ENCODE results near the gene FAM222A. TPM values are rescaled to one million over a fixed set of nuclear protein-coding genes. Genes with fewer than 3 reads are reported as not detected.

Gene FAM222A
- total RNA-seq, 2 experiments from 2014 or later = 0.39 to 0.53 TPM

- intact Hi-C loops (cut with DNase I, micrococcal nuclease) = loop anchor here (1.0 to 10.0 kb wide), 7 partner anchors 118 to 1203 kb away; partner anchors contain the start of genes ANAPC7 (in 1 of the 2), MMAB (in 1 of the 2), MVK (in 1 of the 2) and SSH1 (in 1 of the 2)
- peaks cover 27% of the 10 kb centered on the region for H3K27me3 Mint-ChIP-seq
Observed at GRCh38 chr12:109714913-109715244, 1.3 kb downstream of the FAM222A start.

GRCh38 chr12:109715310-109716091, 1.9 kb downstream of the FAM222A start:
- Mint-ChIP-seq H3K4me1 (peaks cover 4% of the 10 kb centered on the region), H3K27ac (no peak overlapping the region), H3K4me3 (no peak overlapping the region), H3K27me3 (peaks cover 25% of the 10 kb centered on the region), H3K9me3 (ENCODE audit: low read depth) (no peaks in the 10 kb centered on the region), H3K36me3 (ENCODE audit: low read depth) (no peaks in the 10 kb centered on the region)
- intact Hi-C loops (cut with DNase I, micrococcal nuclease) = loop anchor here (2.0 to 10.0 kb wide), 2 partner anchors 119 to 141 kb away; partner anchors contain the start of genes MMAB (in 1 of the 2) and MVK (in 1 of the 2)
- ChIA-PET CTCF (interaction anchor here (0.7 to 2.0 kb wide), 3 partner anchors 118 to 192 kb away, joined by 4 to 7 read pairs (median 5); partner anchors contain the start of genes MMAB and MVK), POLR2A (no interaction called here)
- DNase-seq (peak; percentile 32), ATAC-seq (no peak)

More at GRCh38 chr12:109714913-109715244, 1.3 kb downstream of the FAM222A start:
- no peak for DNase-seq
- CTCF ChIA-PET = interaction anchor here (0.6 to 1.7 kb wide), 2 partner anchors 24 to 142 kb away, joined by 3 to 7 read pairs; partner anchors contain the start of genes MMAB and MVK
- H3K9me3 Mint-ChIP-seq (ENCODE audit: low read depth) = no peaks in the 10 kb centered on the region
- no peak for ATAC-seq
- H3K27ac Mint-ChIP-seq = no peak overlapping the region
- peaks cover 4% of the 10 kb centered on the region for H3K4me1 Mint-ChIP-seq
- POLR2A ChIA-PET = no interaction called here
- no peaks in the 10 kb centered on the region for H3K36me3 Mint-ChIP-seq (ENCODE audit: low read depth)
- H3K4me3 Mint-ChIP-seq = no peak overlapping the region

GRCh38 chr12:109716092-109716479, 2.5 kb downstream of the FAM222A start:
- CTCF ChIA-PET = interaction anchor here (0.7 to 2.0 kb wide), 2 partner anchors 119 to 192 kb away, joined by 4 to 5 read pairs; no protein-coding TSS in a partner anchor
- intact Hi-C loops (cut with DNase I, micrococcal nuclease) = loop anchor here in 1 of 2 experiments (10.0 kb wide), 1 partner anchor 141 kb away; the partner anchor contains the start of genes MMAB and MVK
- no peak overlapping the region for H3K4me3 Mint-ChIP-seq
- POLR2A ChIA-PET = no interaction called here
- H3K4me1 Mint-ChIP-seq = peaks cover 4% of the 10 kb centered on the region
- no peaks in the 10 kb centered on the region for H3K9me3 Mint-ChIP-seq (ENCODE audit: low read depth)
- DNase-seq = no peak
- no peak for ATAC-seq
- H3K27ac Mint-ChIP-seq = no peak overlapping the region
- H3K36me3 Mint-ChIP-seq (ENCODE audit: low read depth) = no peaks in the 10 kb centered on the region
- peaks cover 21% of the 10 kb centered on the region for H3K27me3 Mint-ChIP-seq

GRCh38 chr12:109716512-109717389, 3.1 kb downstream of the FAM222A start:
- no peak for DNase-seq
- Mint-ChIP-seq H3K27me3 (peaks cover 14% of the 10 kb centered on the region), H3K4me1 (peaks cover 4% of the 10 kb centered on the region), H3K4me3 (no peak overlapping the region), H3K36me3 (ENCODE audit: low read depth) (no peaks in the 10 kb centered on the region), H3K27ac (no peak overlapping the region), H3K9me3 (ENCODE audit: low read depth) (no peaks in the 10 kb centered on the region)
- POLR2A ChIA-PET = no interaction called here
- intact Hi-C loops (cut with DNase I, micrococcal nuclease) = loop anchor here in 1 of 2 experiments (10.0 kb wide), 1 partner anchor 142 kb away; the partner anchor contains the start of genes MMAB and MVK
- CTCF ChIA-PET = interaction anchor here (0.6 to 2.0 kb wide), 4 partner anchors 119 to 864 kb away, joined by 3 to 5 read pairs (median 4); no protein-coding TSS in a partner anchor
- no peak for ATAC-seq

GRCh38 chr12:109717390-109718357, 4.0 kb downstream of the FAM222A start:
- no peak for ATAC-seq
- intact Hi-C loops (cut with DNase I, micrococcal nuclease) = loop anchor here in 1 of 2 experiments (10.0 kb wide), 1 partner anchor 143 kb away; the partner anchor contains the start of genes MMAB and MVK
- Mint-ChIP-seq H3K27ac (no peak overlapping the region), H3K4me1 (peaks cover 4% of the 10 kb centered on the region), H3K27me3 (peaks cover 10% of the 10 kb centered on the region), H3K36me3 (ENCODE audit: low read depth) (no peaks in the 10 kb centered on the region), H3K9me3 (ENCODE audit: low read depth) (no peaks in the 10 kb centered on the region), H3K4me3 (no peak overlapping the region)
- no peak for DNase-seq
- ChIA-PET CTCF (interaction anchor here (0.6 to 2.0 kb wide), 4 partner anchors 120 to 865 kb away, joined by 3 to 5 read pairs (median 3); no protein-coding TSS in a partner anchor), POLR2A (no interaction called here)

GRCh38 chr12:109718390-109718789, 4.8 kb downstream of the FAM222A start:
- peaks cover 10% of the 10 kb centered on the region for H3K27me3 Mint-ChIP-seq
- no peak for ATAC-seq
- peaks cover 4% of the 10 kb centered on the region for H3K4me1 Mint-ChIP-seq
- POLR2A ChIA-PET = no interaction called here
- no peak overlapping the region for H3K27ac Mint-ChIP-seq
- H3K9me3 Mint-ChIP-seq (ENCODE audit: low read depth) = no peaks in the 10 kb centered on the region
- CTCF ChIA-PET = interaction anchor here (0.7 to 1.5 kb wide), 2 partner anchors 121 to 126 kb away, joined by 3 to 5 read pairs; no protein-coding TSS in a partner anchor
- DNase-seq = no peak
- intact Hi-C loops (cut with DNase I, micrococcal nuclease) = loop anchor here in 1 of 2 experiments (10.0 kb wide), 1 partner anchor 144 kb away; the partner anchor contains the start of genes MMAB and MVK
- H3K4me3 Mint-ChIP-seq = no peak overlapping the region
- no peaks in the 10 kb centered on the region for H3K36me3 Mint-ChIP-seq (ENCODE audit: low read depth)

- Mint-ChIP-seq H3K4me1 (peaks cover 4% of the 10 kb centered on the region), H3K36me3 (ENCODE audit: low read depth) (no peaks in the 10 kb centered on the region), H3K27me3 (peaks cover 10% of the 10 kb centered on the region), H3K4me3 (no peak overlapping the region), H3K9me3 (ENCODE audit: low read depth) (no peaks in the 10 kb centered on the region), H3K27ac (no peak overlapping the region)
- CTCF ChIA-PET = interaction anchor here (0.7 to 1.5 kb wide), 4 partner anchors 120 to 134 kb away, joined by 3 to 5 read pairs (median 4); no protein-coding TSS in a partner anchor
- no peak for DNase-seq
- POLR2A ChIA-PET = interaction anchor here (0.6 kb wide), 1 partner anchor 58 kb away, joined by 3 read pairs; no protein-coding TSS in a partner anchor
- ATAC-seq = no peak
- intact Hi-C loops (cut with DNase I, micrococcal nuclease) = loop anchor here in 1 of 2 experiments (10.0 kb wide), 1 partner anchor 145 kb away; the partner anchor contains the start of genes MMAB and MVK
Observed at GRCh38 chr12:109719123-109720022, 5.7 kb downstream of the FAM222A start.

- H3K36me3 Mint-ChIP-seq (ENCODE audit: low read depth) = no peaks in the 10 kb centered on the region
- H3K4me1 Mint-ChIP-seq = no peaks in the 10 kb centered on the region
- H3K9me3 Mint-ChIP-seq (ENCODE audit: low read depth) = no peaks in the 10 kb centered on the region
- ChIA-PET POLR2A (no interaction called here), CTCF (interaction anchor here (0.7 to 1.5 kb wide), 5 partner anchors 121 to 943 kb away, joined by 3 to 5 read pairs (median 3); no protein-coding TSS in a partner anchor)
- no peak overlapping the region for H3K4me3 Mint-ChIP-seq
- intact Hi-C loops (cut with DNase I, micrococcal nuclease) = no loop called here
- ATAC-seq = no peak
- no peak overlapping the region for H3K27ac Mint-ChIP-seq
- DNase-seq = no peak
- peaks cover 10% of the 10 kb centered on the region for H3K27me3 Mint-ChIP-seq
Observed at GRCh38 chr12:109720152-109720856, 6.7 kb downstream of the FAM222A start.

- DNase-seq (no peak), ATAC-seq (no peak)
- ChIA-PET CTCF (interaction anchor here (0.7 kb wide), 1 partner anchor 944 kb away, joined by 3 read pairs; no protein-coding TSS in a partner anchor), POLR2A (no interaction called here)
- intact Hi-C loops (cut with DNase I, micrococcal nuclease) = no loop called here
- H3K27me3 Mint-ChIP-seq = peaks cover 10% of the 10 kb centered on the region
- no peaks in the 10 kb centered on the region for H3K4me1 Mint-ChIP-seq
- no peak overlapping the region for H3K4me3 Mint-ChIP-seq
- H3K9me3 Mint-ChIP-seq (ENCODE audit: low read depth) = no peaks in the 10 kb centered on the region
- no peak overlapping the region for H3K27ac Mint-ChIP-seq
- no peaks in the 10 kb centered on the region for H3K36me3 Mint-ChIP-seq (ENCODE audit: low read depth)
Observed at GRCh38 chr12:109720857-109721189, 7.2 kb downstream of the FAM222A start.
